Central memory CD8-positive, alpha-beta T cell (primary cell): ENCODE data around the gene ATXN10.

Experiments
- ATAC-seq: fragments of 150-1000 bp; cut with Tn5 transposase; replicated peaks from 2 replicates; pipeline ENCODE4 v1.10.0; 2022; ENCODE audit warnings: mild to moderate bottlenecking, moderate FRiP score, moderate number of reproducible peaks; ENCODE audit not compliant: poor library complexity, severe bottlenecking; ENCODE audit errors: extremely low read depth
- DNase-seq, 2 donors: peaks; one replicate each; pipeline ENCODE4 v3.0.0; 2021; ENCODE audit warnings: low spot score in 2 of 2
- H3K27ac Mint-ChIP-seq: one replicate; pipeline ENCODE4 v1.8.0; 2022; ENCODE audit warnings: low read depth, mild to moderate bottlenecking, moderate library complexity, mixed read lengths
- H3K27me3 Mint-ChIP-seq: one replicate; pipeline ENCODE4 v1.8.0; 2022; ENCODE audit warnings: mixed read lengths
- H3K36me3 Mint-ChIP-seq: one replicate; pipeline ENCODE4 v1.8.0; 2022; ENCODE audit warnings: mild to moderate bottlenecking, moderate library complexity, mixed read lengths; ENCODE audit not compliant: insufficient read depth
- H3K4me1 Mint-ChIP-seq: one replicate; pipeline ENCODE4 v1.8.0; 2022; ENCODE audit warnings: mixed read lengths
- H3K4me3 Mint-ChIP-seq: one replicate; pipeline ENCODE4 v1.8.0; 2022; ENCODE audit warnings: mild to moderate bottlenecking, moderate library complexity, mixed read lengths
- H3K9me3 Mint-ChIP-seq: one replicate; pipeline ENCODE4 v1.8.0; 2022; ENCODE audit warnings: mixed read lengths

The ATXN10 gene

GRCh38 chr22:45686836-45687235 is 15.2 kb downstream of the ATXN10 start:
- peaks cover 31% of the 10 kb centered on the region for H3K4me1 Mint-ChIP-seq
- H3K27ac Mint-ChIP-seq: peak overlapping the region; percentile 32
- no peak overlapping the region for H3K4me3 Mint-ChIP-seq
- DNase-seq (no peak), ATAC-seq (no peak)
- H3K9me3 Mint-ChIP-seq: no peaks in the 10 kb centered on the region
- no peaks in the 10 kb centered on the region for H3K27me3 Mint-ChIP-seq
- peaks cover 13% of the 10 kb centered on the region for H3K36me3 Mint-ChIP-seq

DNA sequence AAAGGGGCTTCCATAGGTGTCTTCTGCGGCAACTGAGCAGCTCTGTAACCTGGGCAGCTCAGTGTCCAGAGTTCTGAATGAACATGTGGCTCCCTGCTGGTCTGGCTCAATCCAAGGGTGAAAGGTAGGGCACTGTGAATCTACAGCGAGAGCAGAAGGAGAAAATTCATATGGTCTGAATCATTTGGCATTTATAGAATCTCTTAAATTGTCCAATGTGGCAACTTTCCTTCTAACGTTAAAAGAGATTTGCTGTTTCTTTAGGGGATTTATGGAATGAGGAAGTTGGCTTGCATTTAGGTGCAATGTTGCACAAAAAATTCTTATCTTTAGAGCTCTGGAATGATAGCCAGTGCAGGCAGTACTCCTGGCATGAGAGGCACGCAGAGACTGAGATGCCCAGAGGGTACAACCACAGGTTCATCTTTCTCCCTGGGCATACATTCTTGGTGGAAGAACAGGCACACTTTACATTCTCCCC is 17.0 kb downstream of the ATXN10 start:
- Mint-ChIP-seq H3K36me3 (peaks cover 18% of the 10 kb centered on the region), H3K4me3 (no peak overlapping the region), H3K9me3 (no peaks in the 10 kb centered on the region), H3K27me3 (no peaks in the 10 kb centered on the region), H3K4me1 (peaks cover 36% of the 10 kb centered on the region), H3K27ac (no peak overlapping the region)
- no peak for ATAC-seq
- DNase-seq: no peak

GRCh38 chr22:45689211-45689610 is 17.6 kb downstream of the ATXN10 start:
- H3K27me3 Mint-ChIP-seq: no peaks in the 10 kb centered on the region

DNA sequence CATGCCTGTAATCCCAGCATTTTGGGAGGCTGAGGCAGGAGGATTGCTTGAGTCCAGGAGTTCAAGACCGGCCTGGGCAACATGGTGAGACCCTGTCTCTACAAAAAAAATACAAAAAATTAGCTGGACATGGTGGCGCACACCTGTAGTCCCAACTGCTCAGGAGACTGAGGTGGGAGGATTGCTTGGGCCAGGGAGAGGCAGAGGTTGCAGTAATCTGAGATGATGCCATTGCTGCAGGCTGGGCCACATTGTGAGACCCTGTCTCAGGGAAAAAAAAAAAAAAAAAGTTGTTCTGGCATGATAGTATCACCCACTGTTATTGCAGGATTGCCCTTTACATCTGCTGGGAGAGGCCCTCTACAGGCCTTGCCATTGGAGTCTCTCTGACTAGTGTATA is 18.4 kb downstream of the ATXN10 start:
- Mint-ChIP-seq H3K9me3 (no peaks in the 10 kb centered on the region), H3K27me3 (no peaks in the 10 kb centered on the region), H3K36me3 (peaks cover 25% of the 10 kb centered on the region), H3K4me1 (peaks cover 36% of the 10 kb centered on the region), H3K27ac (no peak overlapping the region), H3K4me3 (no peak overlapping the region)
- ATAC-seq (no peak), DNase-seq (no peak)

More at GRCh38 chr22:45689211-45689610, 17.6 kb downstream of the ATXN10 start:
- ATAC-seq (no peak), DNase-seq (no peak)
- H3K9me3 Mint-ChIP-seq: no peaks in the 10 kb centered on the region
- H3K36me3 Mint-ChIP-seq: peaks cover 21% of the 10 kb centered on the region
- no peak overlapping the region for H3K27ac Mint-ChIP-seq
- H3K4me3 Mint-ChIP-seq: no peak overlapping the region
- H3K4me1 Mint-ChIP-seq: peaks cover 36% of the 10 kb centered on the region

GRCh38 chr22:45692549-45692948 is 20.9 kb downstream of the ATXN10 start:
- peaks cover 39% of the 10 kb centered on the region for H3K36me3 Mint-ChIP-seq
- no peaks in the 10 kb centered on the region for H3K9me3 Mint-ChIP-seq
- H3K27ac Mint-ChIP-seq: no peak overlapping the region
- no peaks in the 10 kb centered on the region for H3K27me3 Mint-ChIP-seq
- DNase-seq (no peak), ATAC-seq (no peak)
- H3K4me1 Mint-ChIP-seq: peaks cover 28% of the 10 kb centered on the region
- no peak overlapping the region for H3K4me3 Mint-ChIP-seq

GRCh38 chr22:45693835-45694234 is 22.2 kb downstream of the ATXN10 start:
- no peaks in the 10 kb centered on the region for H3K9me3 Mint-ChIP-seq
- H3K36me3 Mint-ChIP-seq: peaks cover 45% of the 10 kb centered on the region
- H3K4me1 Mint-ChIP-seq: peaks cover 30% of the 10 kb centered on the region
- no peaks in the 10 kb centered on the region for H3K27me3 Mint-ChIP-seq
- no peak for ATAC-seq
- no peak overlapping the region for H3K4me3 Mint-ChIP-seq
- no peak for DNase-seq
- peak overlapping the region; percentile 76 for H3K27ac Mint-ChIP-seq

- H3K36me3 Mint-ChIP-seq: peaks cover 46% of the 10 kb centered on the region
- no peaks in the 10 kb centered on the region for H3K9me3 Mint-ChIP-seq
- H3K4me3 Mint-ChIP-seq: no peak overlapping the region
- peaks cover 14% of the 10 kb centered on the region for H3K4me1 Mint-ChIP-seq
- H3K27me3 Mint-ChIP-seq: no peaks in the 10 kb centered on the region
- ATAC-seq: no peak
- DNase-seq: no peak
- peak overlapping the region; percentile 23 for H3K27ac Mint-ChIP-seq
Measured at GRCh38 chr22:45696227-45696626, 24.6 kb downstream of the ATXN10 start.

- Mint-ChIP-seq H3K27ac (no peak overlapping the region), H3K27me3 (no peaks in the 10 kb centered on the region), H3K9me3 (no peaks in the 10 kb centered on the region), H3K4me3 (no peak overlapping the region), H3K4me1 (peaks cover 13% of the 10 kb centered on the region), H3K36me3 (peaks cover 48% of the 10 kb centered on the region)
- ATAC-seq (no peak), DNase-seq (no peak)
Measured at GRCh38 chr22:45698094-45698493, 26.5 kb downstream of the ATXN10 start.

- Mint-ChIP-seq H3K4me1 (peaks cover 15% of the 10 kb centered on the region), H3K4me3 (no peak overlapping the region), H3K27me3 (no peaks in the 10 kb centered on the region), H3K36me3 (peaks cover 43% of the 10 kb centered on the region), H3K27ac (no peak overlapping the region), H3K9me3 (no peaks in the 10 kb centered on the region)
- DNase-seq (no peak), ATAC-seq (no peak)
Measured at GRCh38 chr22:45702981-45703380, 31.3 kb downstream of the ATXN10 start.

DNA sequence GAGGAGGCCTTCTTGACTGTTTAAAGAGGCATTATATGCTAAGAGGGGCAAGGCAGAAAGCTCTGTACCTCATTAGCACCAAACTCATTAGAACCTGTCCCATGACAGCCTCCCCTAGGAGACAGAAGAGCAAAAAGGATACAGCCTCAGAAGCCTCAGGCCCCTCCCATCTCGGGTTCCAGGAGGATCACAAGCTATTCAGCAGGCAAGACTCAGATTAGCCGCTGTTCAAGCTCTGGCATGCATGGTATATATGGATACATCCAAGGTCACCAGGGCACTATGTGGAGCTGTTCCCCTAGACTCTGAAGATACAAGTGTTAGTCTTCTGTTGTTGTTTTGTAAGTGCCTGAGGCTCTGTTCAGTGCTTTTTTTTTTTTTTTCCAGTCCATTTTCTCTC is 32.1 kb downstream of the ATXN10 start:
- ATAC-seq (no peak), DNase-seq (no peak)
- H3K27me3 Mint-ChIP-seq: no peaks in the 10 kb centered on the region
- H3K36me3 Mint-ChIP-seq: peaks cover 43% of the 10 kb centered on the region
- no peaks in the 10 kb centered on the region for H3K9me3 Mint-ChIP-seq
- peaks cover 11% of the 10 kb centered on the region for H3K4me1 Mint-ChIP-seq
- H3K4me3 Mint-ChIP-seq: no peak overlapping the region
- no peak overlapping the region for H3K27ac Mint-ChIP-seq

DNA sequence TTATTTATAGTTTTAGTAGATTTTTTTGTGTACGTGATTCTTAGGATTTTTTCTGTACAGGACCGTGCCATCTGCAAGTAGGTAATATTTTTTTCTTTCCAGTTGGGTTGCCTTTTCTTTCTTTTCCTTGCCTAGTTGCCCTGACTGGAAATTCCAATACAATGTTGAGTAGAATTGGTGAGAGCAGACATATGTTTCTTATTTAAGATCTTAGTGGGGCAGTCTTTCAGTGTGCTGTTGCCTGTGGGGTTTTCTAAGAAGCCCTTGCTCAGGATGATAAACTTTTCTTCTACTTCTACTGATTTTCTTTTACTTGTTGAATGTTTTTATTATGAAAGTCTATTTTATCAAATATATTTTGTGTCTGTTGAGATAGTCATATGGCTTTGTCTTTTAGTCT is 33.0 kb downstream of the ATXN10 start:
- Mint-ChIP-seq H3K4me1 (peaks cover 16% of the 10 kb centered on the region), H3K27me3 (no peaks in the 10 kb centered on the region), H3K4me3 (no peak overlapping the region), H3K9me3 (no peaks in the 10 kb centered on the region), H3K36me3 (peaks cover 43% of the 10 kb centered on the region), H3K27ac (no peak overlapping the region)
- no peak for ATAC-seq
- DNase-seq: no peak

GRCh38 chr22:45707605-45708004 is 36.0 kb downstream of the ATXN10 start:
- H3K27ac Mint-ChIP-seq: no peak overlapping the region
- no peaks in the 10 kb centered on the region for H3K27me3 Mint-ChIP-seq
- H3K4me3 Mint-ChIP-seq: no peak overlapping the region
- ATAC-seq (no peak), DNase-seq (no peak)
- peaks cover 40% of the 10 kb centered on the region for H3K36me3 Mint-ChIP-seq
- H3K9me3 Mint-ChIP-seq: no peaks in the 10 kb centered on the region
- peaks cover 21% of the 10 kb centered on the region for H3K4me1 Mint-ChIP-seq

DNA sequence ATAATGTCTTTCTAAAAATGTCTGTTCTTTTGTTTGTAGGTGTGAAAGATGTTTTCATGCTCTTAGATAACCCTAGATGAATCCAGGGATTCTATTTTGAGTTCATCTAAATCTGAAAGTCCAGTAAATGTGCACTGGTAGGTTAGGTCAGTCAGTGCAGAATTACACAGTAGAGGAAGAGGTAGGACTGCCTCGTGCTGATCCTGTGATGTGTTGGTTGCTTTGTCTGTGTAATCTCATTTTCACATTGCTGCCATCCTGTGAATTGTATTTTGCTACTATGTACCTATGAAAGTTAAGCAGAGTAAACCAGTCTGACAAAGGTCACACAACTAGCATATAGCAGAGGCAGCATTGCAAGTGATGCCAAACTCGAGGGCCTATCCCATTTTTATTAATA is 36.5 kb downstream of the ATXN10 start:
- no peaks in the 10 kb centered on the region for H3K9me3 Mint-ChIP-seq
- H3K36me3 Mint-ChIP-seq: peaks cover 38% of the 10 kb centered on the region
- no peaks in the 10 kb centered on the region for H3K27me3 Mint-ChIP-seq
- DNase-seq: no peak
- no peak overlapping the region for H3K27ac Mint-ChIP-seq
- H3K4me1 Mint-ChIP-seq: peaks cover 21% of the 10 kb centered on the region
- no peak overlapping the region for H3K4me3 Mint-ChIP-seq
- no peak for ATAC-seq
